ENCODE measurements around the gene STRA6. TPM values are rescaled to one million over a fixed set of nuclear protein-coding genes. Genes with fewer than 3 reads are reported as not detected.

The STRA6 gene, protein sequence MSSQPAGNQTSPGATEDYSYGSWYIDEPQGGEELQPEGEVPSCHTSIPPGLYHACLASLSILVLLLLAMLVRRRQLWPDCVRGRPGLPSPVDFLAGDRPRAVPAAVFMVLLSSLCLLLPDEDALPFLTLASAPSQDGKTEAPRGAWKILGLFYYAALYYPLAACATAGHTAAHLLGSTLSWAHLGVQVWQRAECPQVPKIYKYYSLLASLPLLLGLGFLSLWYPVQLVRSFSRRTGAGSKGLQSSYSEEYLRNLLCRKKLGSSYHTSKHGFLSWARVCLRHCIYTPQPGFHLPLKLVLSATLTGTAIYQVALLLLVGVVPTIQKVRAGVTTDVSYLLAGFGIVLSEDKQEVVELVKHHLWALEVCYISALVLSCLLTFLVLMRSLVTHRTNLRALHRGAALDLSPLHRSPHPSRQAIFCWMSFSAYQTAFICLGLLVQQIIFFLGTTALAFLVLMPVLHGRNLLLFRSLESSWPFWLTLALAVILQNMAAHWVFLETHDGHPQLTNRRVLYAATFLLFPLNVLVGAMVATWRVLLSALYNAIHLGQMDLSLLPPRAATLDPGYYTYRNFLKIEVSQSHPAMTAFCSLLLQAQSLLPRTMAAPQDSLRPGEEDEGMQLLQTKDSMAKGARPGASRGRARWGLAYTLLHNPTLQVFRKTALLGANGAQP
- total RNA-seq: 4.8 and 8.5 TPM in 2 replicates

DNA sequence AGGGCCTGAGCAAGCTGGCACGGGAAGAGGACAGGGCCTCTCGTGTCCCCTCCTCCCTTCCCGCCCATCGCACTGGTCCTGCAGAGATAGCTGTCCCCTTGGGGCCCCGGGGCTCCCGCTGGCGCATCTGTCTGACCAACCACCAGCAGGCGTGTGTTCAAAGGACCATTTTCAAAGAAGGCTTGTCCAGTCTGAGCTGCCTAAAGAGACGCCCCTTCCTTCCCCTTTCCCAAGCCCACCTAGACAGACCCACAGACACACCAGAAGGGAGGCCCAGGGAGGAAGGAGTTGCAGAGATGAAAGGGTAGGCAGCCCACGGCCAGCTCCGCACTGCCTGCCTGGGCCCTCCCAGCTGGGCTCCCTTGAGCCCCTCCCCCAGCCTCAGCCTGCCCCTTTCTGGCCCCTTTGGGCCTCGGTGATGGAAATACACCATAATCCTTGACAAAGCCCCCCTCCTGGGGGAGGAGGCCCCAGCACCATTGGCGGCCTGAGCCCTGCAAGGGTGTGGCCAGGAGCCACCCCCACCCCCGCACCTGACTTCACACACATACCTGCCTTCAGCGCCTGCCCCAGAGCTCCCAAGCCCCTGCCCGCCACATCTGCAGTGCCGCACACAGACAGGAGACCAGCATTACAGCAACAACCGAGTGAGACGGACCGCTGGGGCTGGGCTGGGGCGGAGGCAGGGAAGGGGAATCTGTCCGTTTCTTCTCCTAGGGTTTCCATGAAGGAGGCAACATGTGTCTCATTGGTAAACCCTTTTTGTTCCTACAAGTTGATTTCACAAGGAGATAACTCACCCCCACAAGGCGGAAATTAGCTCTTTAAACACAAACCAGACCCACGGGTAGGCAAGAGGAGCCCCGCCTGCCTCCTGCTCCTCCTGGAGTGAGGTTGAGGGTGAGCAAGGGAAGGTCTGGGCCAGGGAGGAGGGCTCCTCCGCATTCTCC lies at the start of gene STRA6:
Gene STRA6, minus strand, starts transcription at position 336 of the 950 bp plus-strand sequence. CDS start 520 bp downstream, outside the sequence.

DNA sequence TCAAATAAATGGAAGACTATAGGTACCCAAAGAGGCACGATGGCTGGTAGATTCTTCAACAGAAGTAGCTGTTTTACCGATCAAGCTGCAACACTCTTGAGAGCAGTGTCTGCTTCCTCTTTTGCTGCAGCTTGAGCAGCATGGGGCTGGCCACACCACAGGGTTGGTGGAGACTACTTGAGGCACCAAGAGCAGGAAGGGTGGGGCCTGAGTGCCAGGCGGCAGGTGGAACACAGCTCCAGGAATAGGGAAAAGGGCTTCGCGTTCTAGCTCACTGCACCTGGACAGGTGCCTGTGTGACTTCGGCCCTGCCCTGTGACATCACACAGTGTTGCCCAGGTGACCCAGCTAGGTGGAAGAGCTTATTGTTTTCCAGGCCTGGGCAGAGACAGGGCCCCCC lies 33.4 kb upstream of the STRA6 start, which contains the start of gene CCDC33:
Gene CCDC33, plus strand, starts transcription at position 365 of the 400 bp plus-strand sequence. CDS start 394 bp downstream, outside the sequence.

GRCh38 chr15:74173380-74174218 lies 29.0 kb downstream of the STRA6 start, which contains the start of gene ISLR:
Gene ISLR (plus strand): TSS chr15:74173710. CDS start chr15:74174859, 1,149 bp downstream.

DNA sequence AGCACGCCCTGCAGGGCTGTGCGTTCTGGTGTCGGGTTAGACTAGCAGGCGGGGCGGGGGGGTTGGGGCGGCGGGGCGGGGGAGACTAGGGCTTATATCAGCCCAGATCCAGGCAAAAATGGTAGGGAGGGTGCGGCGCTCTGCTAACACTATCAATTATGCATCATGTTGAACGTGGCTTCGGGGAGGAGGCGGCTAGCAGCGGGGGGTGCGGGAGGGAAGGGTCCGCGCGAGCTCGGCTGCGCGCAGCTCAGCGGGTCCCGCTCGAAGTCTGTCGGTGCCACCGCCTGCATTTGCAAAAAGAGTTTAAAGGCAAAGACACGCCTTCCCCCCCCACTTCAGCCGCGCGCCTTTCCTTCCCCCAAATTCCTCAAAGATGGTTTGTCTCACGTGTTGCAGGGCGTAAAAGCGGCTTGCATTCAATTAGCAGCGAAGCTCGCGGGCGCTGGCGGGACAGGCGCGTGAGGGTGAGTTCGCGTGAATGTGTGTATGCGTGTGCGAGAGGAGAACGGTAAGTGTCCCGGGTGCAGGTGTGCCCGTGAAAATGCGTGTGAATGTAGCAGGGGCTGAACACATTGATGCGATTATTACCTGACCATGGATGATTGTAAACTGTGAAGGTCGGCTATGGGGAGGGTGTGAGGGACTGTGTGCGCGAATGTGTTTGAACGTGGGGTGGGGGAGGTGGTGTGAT lies 72.3 kb downstream of the STRA6 start, which contains the start of gene ISLR2:
Gene ISLR2, plus strand, starts transcription at position 432 of the 694 bp plus-strand sequence. CDS start 2,169 bp downstream, outside the sequence.

Other genes starting within 250 kb of the STRA6 start
- 11.1 and 12.5 TPM in 2 replicates for gene STOML1, start 210.5 kb downstream of the STRA6 start, total RNA-seq
- gene PML, start 208.1 kb downstream of the STRA6 start, total RNA-seq: 17.2 and 21.2 TPM in 2 replicates
- 0.14 TPM in 1 of 2 replicates, not detected in the other for gene GOLGA6A, start 120.2 kb downstream of the STRA6 start, total RNA-seq
- gene ISLR2, start 72.2 kb downstream of the STRA6 start, total RNA-seq: under 0.01 and 0.28 TPM in 2 replicates
- gene ISLR, start 29.1 kb downstream of the STRA6 start, total RNA-seq: 79.9 and 157 TPM in 2 replicates
- 0.14 TPM in 1 of 2 replicates, not detected in the other for gene CCDC33, start 33.5 kb upstream of the STRA6 start, total RNA-seq
- 1.1 and 1.4 TPM in 2 replicates for gene CYP11A1, start 164.9 kb upstream of the STRA6 start, total RNA-seq
- gene SEMA7A, start 231.2 kb upstream of the STRA6 start, total RNA-seq: 3.8 and 7.0 TPM in 2 replicates